Left ventricle myocardium inferior (tissue), 1 donor: ENCODE results near the gene SIPA1L2. TPM values are rescaled to one million over a fixed set of nuclear protein-coding genes. Genes with fewer than 3 reads are reported as not detected.

ENCODE experiments used
- DNase-seq: peaks from one replicate; pipeline ENCODE4 v3.0.0-alpha.2; 2020
- H3K27ac ChIP-seq: fragments of 200-600 bp; replicated peaks from 2 replicates; pipeline ENCODE4 v1.8.0; 2021
- H3K27me3 ChIP-seq: fragments of 200-600 bp; 2 replicates; pipeline ENCODE4 v1.8.0; 2021; ENCODE audit warnings: low read depth
- H3K36me3 ChIP-seq: fragments of 200-600 bp; 2 replicates; pipeline ENCODE4 v1.8.0; 2021
- H3K4me1 ChIP-seq: fragments of 200-600 bp; 2 replicates; pipeline ENCODE4 v1.8.0; 2021
- H3K4me3 ChIP-seq: fragments of 200-600 bp; 2 replicates; pipeline ENCODE4 v1.8.0; 2021; ENCODE audit warnings: mild to moderate bottlenecking, moderate library complexity
- H3K9me3 ChIP-seq: fragments of 200-600 bp; replicated peaks from 2 replicates; pipeline ENCODE4 v1.8.0; 2021
- CTCF ChIP-seq: fragments of 200-600 bp; IDR thresholded peaks from 2 replicates; pipeline ENCODE4 v1.8.0; 2021; ENCODE audit warnings: antibody characterized with exemption, mild to moderate bottlenecking, borderline replicate concordance
- intact Hi-C: fragments of 100-400 bp; cut with micrococcal nuclease; formaldehyde crosslinking; loops from one replicate; pipeline ENCODE4 v1.11.0; 2022
- total RNA-seq: library from RNA; stranded (reverse); fragmentation: NEBNext Ultra II Directional; extraction: Animal tissue kit (Norgen Biotek cat#: 25700); gene quantifications from one replicate; pipeline ENCODE4 v1.2.1, GENCODE V29; 2021
- donor health status: DM: no; HTN: yes; CAD: no; lungs with severe emphysema.

SIPA1L2 gene
- total RNA-seq, 1 donor from 2014 or later = 127 TPM

GRCh38 chr1:232590744-232591082, 39.2 kb downstream of the SIPA1L2 start:
- intact Hi-C loops = no loop called here
- Histone ChIP-seq H3K4me3 (no peak overlapping the region), H3K9me3 (no peaks in the 10 kb centered on the region), H3K27me3 (no peaks in the 10 kb centered on the region), H3K4me1 (peaks cover 91% of the 10 kb centered on the region), H3K36me3 (no peaks in the 10 kb centered on the region), H3K27ac (peak overlapping the region; percentile 75)
- TF ChIP-seq CTCF = no peak
- no peak for DNase-seq

- Histone ChIP-seq H3K4me3 (peak overlapping the region; percentile 18), H3K27me3 (no peaks in the 10 kb centered on the region), H3K9me3 (no peaks in the 10 kb centered on the region), H3K36me3 (no peaks in the 10 kb centered on the region), H3K4me1 (peaks cover 91% of the 10 kb centered on the region), H3K27ac (peak overlapping the region; percentile 75)
- no peak for TF ChIP-seq CTCF
- no peak for DNase-seq
- intact Hi-C loops = no loop called here
These were observed 39.9 kb downstream of the SIPA1L2 start for GRCh38 chr1:232589812-232590743.

GRCh38 chr1:232589111-232589811, 40.7 kb downstream of the SIPA1L2 start:
- Histone ChIP-seq H3K4me3 (peak overlapping the region; percentile 18), H3K9me3 (no peaks in the 10 kb centered on the region), H3K27me3 (no peaks in the 10 kb centered on the region), H3K27ac (peak overlapping the region; percentile 75), H3K4me1 (peaks cover 85% of the 10 kb centered on the region), H3K36me3 (no peaks in the 10 kb centered on the region)
- intact Hi-C loops = no loop called here
- DNase-seq = no peak
- TF ChIP-seq CTCF = no peak

GRCh38 chr1:232587141-232588008, 42.6 kb downstream of the SIPA1L2 start:
- H3K36me3 ChIP-seq = no peaks in the 10 kb centered on the region
- intact Hi-C loops = no loop called here
- peaks cover 70% of the 10 kb centered on the region for H3K4me1 ChIP-seq
- no peak for TF ChIP-seq CTCF
- no peaks in the 10 kb centered on the region for H3K9me3 ChIP-seq
- no peak overlapping the region for H3K4me3 ChIP-seq
- no peak for DNase-seq
- H3K27me3 ChIP-seq = no peaks in the 10 kb centered on the region
- H3K27ac ChIP-seq = peak overlapping the region; percentile 52

- H3K27ac ChIP-seq = peak overlapping the region; percentile 52
- TF ChIP-seq CTCF = no peak
- H3K36me3 ChIP-seq = no peaks in the 10 kb centered on the region
- intact Hi-C loops = no loop called here
- H3K4me3 ChIP-seq = no peak overlapping the region
- peaks cover 70% of the 10 kb centered on the region for H3K4me1 ChIP-seq
- no peaks in the 10 kb centered on the region for H3K9me3 ChIP-seq
- H3K27me3 ChIP-seq = no peaks in the 10 kb centered on the region
- DNase-seq = no peak
These were observed 43.3 kb downstream of the SIPA1L2 start for GRCh38 chr1:232586679-232587078.
